DOHH2 (cell line): ENCODE results near the gene JCHAIN.
"Not testable (repeated sequence)": the region's sequence is repeated elsewhere in the genome, so short reads cannot be mapped to it uniquely, and the experiment has no call there.

ENCODE experiments used
- EZH2phosphoT487 ChIP-seq: fragments of 200-600 bp; sonication (generic); IDR thresholded peaks from 2 replicates; pipeline ENCODE4 v1.6.1; 2017; ENCODE audit warnings: borderline replicate concordance, mild to moderate bottlenecking, antibody characterized with exemption, low read length, moderate library complexity, mixed read lengths
- TF ChIP-seq, protein P1 (sequence below): fragments of 200-600 bp; sonication (generic); IDR thresholded peaks from one replicate; pipeline ENCODE4 v1.5.1; 2014; ENCODE audit warnings: antibody characterized with exemption, mild to moderate bottlenecking, low read depth, low read length; ENCODE audit not compliant: poor library complexity, severe bottlenecking

DNA sequence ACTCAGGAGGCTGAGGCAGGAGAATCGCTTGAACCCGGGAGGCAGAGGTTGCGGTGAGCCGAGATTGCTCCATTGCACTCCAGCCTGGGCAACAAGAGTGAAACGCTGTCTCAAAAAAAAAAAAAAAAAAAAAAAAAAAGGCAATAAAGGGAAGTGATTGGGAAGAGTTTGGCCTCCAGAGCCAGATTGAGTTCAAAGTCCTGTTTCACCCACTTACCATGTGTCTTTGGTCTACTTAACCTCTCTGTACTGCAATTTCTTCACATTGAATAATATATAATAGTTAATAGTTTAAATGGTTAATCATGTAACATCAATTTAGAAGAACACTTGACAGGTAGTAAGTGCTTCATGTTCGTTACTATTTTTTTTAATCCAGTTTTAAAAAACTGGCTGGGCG lies 28.3 kb upstream of the JCHAIN start:
- TF ChIP-seq, protein P1, sequence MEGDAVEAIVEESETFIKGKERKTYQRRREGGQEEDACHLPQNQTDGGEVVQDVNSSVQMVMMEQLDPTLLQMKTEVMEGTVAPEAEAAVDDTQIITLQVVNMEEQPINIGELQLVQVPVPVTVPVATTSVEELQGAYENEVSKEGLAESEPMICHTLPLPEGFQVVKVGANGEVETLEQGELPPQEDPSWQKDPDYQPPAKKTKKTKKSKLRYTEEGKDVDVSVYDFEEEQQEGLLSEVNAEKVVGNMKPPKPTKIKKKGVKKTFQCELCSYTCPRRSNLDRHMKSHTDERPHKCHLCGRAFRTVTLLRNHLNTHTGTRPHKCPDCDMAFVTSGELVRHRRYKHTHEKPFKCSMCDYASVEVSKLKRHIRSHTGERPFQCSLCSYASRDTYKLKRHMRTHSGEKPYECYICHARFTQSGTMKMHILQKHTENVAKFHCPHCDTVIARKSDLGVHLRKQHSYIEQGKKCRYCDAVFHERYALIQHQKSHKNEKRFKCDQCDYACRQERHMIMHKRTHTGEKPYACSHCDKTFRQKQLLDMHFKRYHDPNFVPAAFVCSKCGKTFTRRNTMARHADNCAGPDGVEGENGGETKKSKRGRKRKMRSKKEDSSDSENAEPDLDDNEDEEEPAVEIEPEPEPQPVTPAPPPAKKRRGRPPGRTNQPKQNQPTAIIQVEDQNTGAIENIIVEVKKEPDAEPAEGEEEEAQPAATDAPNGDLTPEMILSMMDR = not testable (repeated sequence)
- not testable (repeated sequence) for TF ChIP-seq EZH2phosphoT487
